PC-9 (cell line): ENCODE data around the gene SLC35G2. TPM values are rescaled to one million over a fixed set of nuclear protein-coding genes. Genes with fewer than 3 reads are reported as not detected.

ENCODE experiments used
- BruUV-seq: library from RNA; stranded (reverse); fragments of 400-500 nt; replicated peaks from 2 replicates; lab custom pipeline; 2021; lab: Mats Ljungman, UMichigan
- CTCF ChIA-PET: fragments of 300-600 bp; sonication (Branson Sonifier 250); formaldehyde crosslinking; loops from one replicate; lab custom pipeline; 2022; ENCODE audit warnings: antibody characterized with exemption; lab: Charles Lee
- POLR2A ChIA-PET: fragments of 300-600 bp; sonication (Branson Sonifier 250); formaldehyde crosslinking; loops from one replicate; lab custom pipeline; 2022; ENCODE audit warnings: antibody characterized with exemption; ENCODE audit not compliant: unreplicated experiment; lab: Charles Lee
- DNase-seq, 2 experiments: peaks; one replicate each; pipeline versions ENCODE4 v3.0.0 to v3.0.0-alpha.2; 2015 to 2022; ENCODE audit warnings: mixed read lengths in 1 of 2
- H2AFZ ChIP-seq: fragments of 200-600 bp; sonication (generic); 2 replicates; pipeline ENCODE4 v1.8.1; 2017; ENCODE audit warnings: antibody characterized with exemption
- H3F3A ChIP-seq: fragments of 200-600 bp; sonication (generic); 2 replicates; pipeline ENCODE4 v1.8.1; 2017; ENCODE audit warnings: antibody characterized with exemption, mild to moderate bottlenecking, low read depth; ENCODE audit not compliant: insufficient read depth
- H3K27ac ChIP-seq: fragments of 200-600 bp; sonication (generic); 2 replicates; pipeline ENCODE4 v1.6.1; 2016; ENCODE audit warnings: mixed run types
- H3K27me3 ChIP-seq: fragments of 200-600 bp; sonication (generic); 2 replicates; pipeline ENCODE4 v1.6.1; 2016; ENCODE audit warnings: low read depth, mixed run types; ENCODE audit not compliant: insufficient read depth
- H3K36me3 ChIP-seq: fragments of 200-600 bp; sonication (generic); 2 replicates; pipeline ENCODE4 v1.6.1; 2016; ENCODE audit warnings: low read depth, mixed run types
- H3K4me1 ChIP-seq: fragments of 200-600 bp; sonication (generic); replicated peaks from 2 replicates; pipeline ENCODE4 v1.6.1; 2016; ENCODE audit warnings: mixed run types; ENCODE audit not compliant: insufficient read depth
- H3K4me2 ChIP-seq: fragments of 200-600 bp; sonication (generic); 2 replicates; pipeline ENCODE4 v1.6.1; 2017; ENCODE audit warnings: mixed run types
- H3K4me3 ChIP-seq: fragments of 200-600 bp; sonication (generic); 2 replicates; pipeline ENCODE4 v1.6.1; 2016; ENCODE audit warnings: mixed run types
- H3K79me2 ChIP-seq: fragments of 200-600 bp; sonication (generic); 2 replicates; pipeline ENCODE4 v1.6.1; 2017; ENCODE audit warnings: low read depth, mixed run types
- H3K9me2 ChIP-seq: fragments of 200-600 bp; sonication (generic); 2 replicates; pipeline ENCODE4 v1.8.1; 2017; ENCODE audit warnings: mild to moderate bottlenecking; ENCODE audit not compliant: insufficient read depth
- H3K9me3 ChIP-seq: fragments of 200-600 bp; sonication (generic); 2 replicates; pipeline ENCODE4 v1.8.1; 2016; ENCODE audit warnings: low read depth; ENCODE audit not compliant: insufficient read depth
- H4K20me1 ChIP-seq: fragments of 200-600 bp; sonication (generic); 2 replicates; pipeline ENCODE4 v1.8.1; 2017; ENCODE audit not compliant: insufficient read depth
- EZH2 ChIP-seq: fragments of 200-600 bp; sonication (generic); IDR thresholded peaks from 2 replicates; pipeline ENCODE4 v1.8.0; 2017; ENCODE audit warnings: antibody characterized with exemption, low read depth
- intact Hi-C: fragments of 100-400 bp; cut with micrococcal nuclease; formaldehyde crosslinking; loops from one replicate; pipeline ENCODE4 v1.10.0; 2022; ENCODE audit not compliant: unreplicated experiment
- total RNA-seq: library from RNA; stranded (reverse); gene quantifications from 2 replicates; pipeline ENCODE4 v1.2.3, GENCODE V29; 2021
- TF ChIP-seq, protein P1 (sequence below): fragments of 200-600 bp; sonication (generic); conservative IDR thresholded peaks from 2 replicates; pipeline ENCODE4 v1.6.1; 2017; ENCODE audit warnings: mixed run types, antibody characterized with exemption, mild to moderate bottlenecking, moderate library complexity

SLC35G2 gene
- total RNA-seq, 1 experiment from 2014 or later = 5.0 TPM

DNA sequence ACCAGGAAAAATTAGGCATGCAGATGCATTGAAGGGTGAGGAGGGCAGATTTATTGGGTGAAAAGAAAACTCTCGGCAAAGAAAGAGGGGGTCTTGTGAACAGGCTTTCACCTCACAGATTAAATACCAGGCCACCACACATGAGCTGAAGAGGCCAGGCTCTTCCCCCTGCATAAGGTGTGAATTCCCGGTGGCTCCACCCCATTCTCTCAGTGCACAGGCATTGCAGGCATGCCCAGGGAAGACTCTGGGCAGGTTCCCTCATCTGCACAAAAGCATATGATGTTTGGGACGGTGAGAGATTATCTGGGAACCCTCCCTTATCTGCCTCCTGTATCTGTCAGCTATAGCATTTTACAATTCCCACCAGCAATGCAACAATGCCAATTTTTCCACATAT lies 7.2 kb upstream of the SLC35G2 start:
- DNase-seq = no peak
- no peaks in the 10 kb centered on the region for H3K36me3 ChIP-seq
- no TSS peak for BruUV-seq
- H3K27ac ChIP-seq = no peak overlapping the region
- CTCF ChIA-PET = no interaction called here
- TF ChIP-seq, protein P1, sequence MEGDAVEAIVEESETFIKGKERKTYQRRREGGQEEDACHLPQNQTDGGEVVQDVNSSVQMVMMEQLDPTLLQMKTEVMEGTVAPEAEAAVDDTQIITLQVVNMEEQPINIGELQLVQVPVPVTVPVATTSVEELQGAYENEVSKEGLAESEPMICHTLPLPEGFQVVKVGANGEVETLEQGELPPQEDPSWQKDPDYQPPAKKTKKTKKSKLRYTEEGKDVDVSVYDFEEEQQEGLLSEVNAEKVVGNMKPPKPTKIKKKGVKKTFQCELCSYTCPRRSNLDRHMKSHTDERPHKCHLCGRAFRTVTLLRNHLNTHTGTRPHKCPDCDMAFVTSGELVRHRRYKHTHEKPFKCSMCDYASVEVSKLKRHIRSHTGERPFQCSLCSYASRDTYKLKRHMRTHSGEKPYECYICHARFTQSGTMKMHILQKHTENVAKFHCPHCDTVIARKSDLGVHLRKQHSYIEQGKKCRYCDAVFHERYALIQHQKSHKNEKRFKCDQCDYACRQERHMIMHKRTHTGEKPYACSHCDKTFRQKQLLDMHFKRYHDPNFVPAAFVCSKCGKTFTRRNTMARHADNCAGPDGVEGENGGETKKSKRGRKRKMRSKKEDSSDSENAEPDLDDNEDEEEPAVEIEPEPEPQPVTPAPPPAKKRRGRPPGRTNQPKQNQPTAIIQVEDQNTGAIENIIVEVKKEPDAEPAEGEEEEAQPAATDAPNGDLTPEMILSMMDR = no peak
- no peak for TF ChIP-seq EZH2
- H4K20me1 ChIP-seq = no peaks in the 10 kb centered on the region
- no peaks in the 10 kb centered on the region for H3K79me2 ChIP-seq
- H3K4me1 ChIP-seq = no peaks in the 10 kb centered on the region
- no peak overlapping the region for H3K4me3 ChIP-seq
- H3K9me2 ChIP-seq = no peaks in the 10 kb centered on the region
- no peaks in the 10 kb centered on the region for H3K9me3 ChIP-seq
- intact Hi-C loops = no loop called here
- H3K27me3 ChIP-seq = no peaks in the 10 kb centered on the region
- H2AFZ ChIP-seq = no peak overlapping the region
- POLR2A ChIA-PET = no interaction called here
- H3K4me2 ChIP-seq = no peak overlapping the region
- no peaks in the 10 kb centered on the region for H3F3A ChIP-seq

DNA sequence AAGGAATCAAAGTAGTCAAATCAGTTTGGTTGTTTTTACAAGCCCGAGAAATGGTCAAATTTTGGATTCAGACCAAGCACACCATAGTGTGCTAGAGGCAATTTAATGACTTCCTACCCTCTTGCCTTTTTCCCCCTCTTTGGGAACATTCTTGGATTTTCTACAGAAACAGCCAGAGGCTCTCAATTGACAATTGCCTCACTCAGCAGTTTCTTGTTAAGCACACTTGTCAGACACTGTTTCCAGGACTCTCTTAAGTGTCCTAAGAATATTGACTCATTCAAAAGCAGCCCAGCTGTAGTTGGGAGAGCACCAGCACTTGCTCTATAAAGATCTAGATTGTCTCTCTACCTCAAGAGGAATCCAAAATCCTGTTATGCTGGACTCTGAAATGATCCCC lies 1.5 kb upstream of the SLC35G2 start:
- ChIA-PET POLR2A (no interaction called here), CTCF (interaction anchor here (0.6 kb wide), 1 partner anchor 216 kb away, joined by 3 read pairs; no protein-coding TSS in a partner anchor)
- H3F3A ChIP-seq = peaks cover 3% of the 10 kb centered on the region; the same call in 1 of the 2 replicates
- H3K4me2 ChIP-seq = no peak overlapping the region
- H3K27me3 ChIP-seq = no peaks in the 10 kb centered on the region
- no peak overlapping the region for H2AFZ ChIP-seq
- no peaks in the 10 kb centered on the region for H3K9me3 ChIP-seq
- intact Hi-C loops = no loop called here
- no TSS peak for BruUV-seq
- H3K9me2 ChIP-seq = no peaks in the 10 kb centered on the region
- DNase-seq = no peak
- H3K36me3 ChIP-seq = no peaks in the 10 kb centered on the region
- H4K20me1 ChIP-seq = peaks cover 11% of the 10 kb centered on the region; the same call in 1 of the 2 replicates
- H3K27ac ChIP-seq = no peak overlapping the region
- H3K4me3 ChIP-seq = no peak overlapping the region
- TF ChIP-seq, protein P1 = no peak
- no peak for TF ChIP-seq EZH2
- peaks cover 19% of the 10 kb centered on the region for H3K4me1 ChIP-seq
- H3K79me2 ChIP-seq = peaks cover 32% of the 10 kb centered on the region

DNA sequence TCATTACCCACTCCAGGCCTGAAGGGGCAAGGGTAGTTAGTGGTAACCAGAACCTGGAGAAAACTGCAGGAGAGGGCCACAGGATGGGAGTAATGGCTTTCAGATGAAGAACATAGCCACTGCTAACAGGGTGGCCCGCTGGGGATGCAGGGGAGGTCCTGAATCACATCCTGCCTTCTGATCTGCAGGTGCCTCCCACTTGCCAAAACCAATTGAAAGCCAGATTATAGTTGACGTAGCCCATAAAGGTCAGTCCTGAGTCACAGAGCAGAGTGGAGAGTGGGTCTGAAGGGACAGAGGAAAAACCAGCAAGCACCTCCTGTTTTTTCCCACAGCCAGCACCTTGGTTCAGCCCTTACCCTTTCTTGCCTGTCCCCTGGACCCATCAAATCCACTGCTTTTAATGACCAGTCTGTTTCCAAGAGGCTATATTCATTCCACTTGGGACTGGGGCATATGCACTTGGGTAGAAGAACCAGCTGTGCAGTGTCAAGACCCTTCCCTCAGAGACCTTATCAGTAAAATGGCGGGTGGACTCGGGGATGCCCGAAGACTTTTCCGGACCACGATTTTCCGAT lies 646 bp upstream of the SLC35G2 start:
- intact Hi-C loops = loop anchor here (2.0 kb wide), 3 partner anchors 45 to 197 kb away; partner anchors contain the start of genes NCK1 and STAG1
- H3K27me3 ChIP-seq = no peaks in the 10 kb centered on the region
- peaks cover 40% of the 10 kb centered on the region for H3K79me2 ChIP-seq
- ChIA-PET POLR2A (interaction anchor here (0.6 kb wide), 1 partner anchor 224 kb away, joined by 4 read pairs; no protein-coding TSS in a partner anchor), CTCF (no interaction called here)
- no peaks in the 10 kb centered on the region for H3K9me2 ChIP-seq
- H3K36me3 ChIP-seq = no peaks in the 10 kb centered on the region
- peaks cover 3% of the 10 kb centered on the region; the same call in 1 of the 2 replicates for H3F3A ChIP-seq
- H3K4me3 ChIP-seq = peak overlapping the region; percentile 67
- TSS peak; percentile 28 for BruUV-seq
- H3K27ac ChIP-seq = peak overlapping the region; percentile 53
- no peaks in the 10 kb centered on the region for H3K9me3 ChIP-seq
- DNase-seq = peak; percentile 39 to 74
- H4K20me1 ChIP-seq = peaks cover 11% of the 10 kb centered on the region; the same call in 1 of the 2 replicates
- TF ChIP-seq, protein P1 = no peak
- no peak for TF ChIP-seq EZH2
- peaks cover 19% of the 10 kb centered on the region for H3K4me1 ChIP-seq
- peak overlapping the region; percentile 86 for H3K4me2 ChIP-seq
- peak overlapping the region; percentile 97 for H2AFZ ChIP-seq
